Activated gamma-delta T cell treated with anti-CD3 and anti-CD28 coated beads, Interleukin-2, amount 50 U/mL, for 16 hours (primary cell): ENCODE data around the gene LTO1.

Experiments
- DNase-seq: peaks from one replicate; pipeline ENCODE4 v3.0.0-alpha.2; 2020; ENCODE audit warnings: low read depth

LTO1 gene

GRCh38 chr11:69657456-69657910 lies 17.7 kb downstream of the LTO1 start:
- no peak for DNase-seq

- no peak for DNase-seq
These were observed 18.4 kb downstream of the LTO1 start for GRCh38 chr11:69656536-69657455.

GRCh38 chr11:69655479-69656428 lies 19.4 kb downstream of the LTO1 start:
- no peak for DNase-seq

- no peak for DNase-seq
These were observed 20.3 kb downstream of the LTO1 start for GRCh38 chr11:69654660-69655478.

GRCh38 chr11:69654001-69654659 lies 21.0 kb downstream of the LTO1 start:
- DNase-seq, result no peak

- DNase-seq, result no peak
These were observed 21.7 kb downstream of the LTO1 start for GRCh38 chr11:69653406-69653960.

- no peak for DNase-seq
These were observed 22.2 kb downstream of the LTO1 start for GRCh38 chr11:69652999-69653398.

GRCh38 chr11:69651834-69652620 lies 23.1 kb downstream of the LTO1 start:
- DNase-seq, result no peak

GRCh38 chr11:69650832-69651344 lies 24.3 kb downstream of the LTO1 start:
- no peak for DNase-seq

GRCh38 chr11:69650081-69650831 lies 24.9 kb downstream of the LTO1 start:
- DNase-seq, result no peak

- no peak for DNase-seq
These were observed 25.6 kb downstream of the LTO1 start for GRCh38 chr11:69649576-69649900.

GRCh38 chr11:69648679-69649575 lies 26.2 kb downstream of the LTO1 start:
- DNase-seq, result no peak

- no peak for DNase-seq
These were observed 27.2 kb downstream of the LTO1 start for GRCh38 chr11:69647761-69648497.

GRCh38 chr11:69647390-69647748 lies 27.8 kb downstream of the LTO1 start:
- no peak for DNase-seq

GRCh38 chr11:69646493-69647389 lies 28.4 kb downstream of the LTO1 start:
- DNase-seq, result no peak

- no peak for DNase-seq
These were observed 29.2 kb downstream of the LTO1 start for GRCh38 chr11:69645801-69646492.
